GM19193 (cell line): ENCODE data around the gene HMGN4.

Experiments
- POLR2A ChIP-seq: IDR thresholded peaks from 4 replicates; pipeline ENCODE4 v1.6.1; 2011; ENCODE audit not compliant: insufficient read depth, insufficient read length; ENCODE audit errors: extremely low read depth

The HMGN4 gene

GRCh38 chr6:26588965-26589364, 50.8 kb downstream of the HMGN4 start:
- no peak for TF ChIP-seq POLR2A

- no peak for TF ChIP-seq POLR2A
These were observed 54.5 kb downstream of the HMGN4 start for GRCh38 chr6:26592649-26593048.

GRCh38 chr6:26593278-26594130, 55.3 kb downstream of the HMGN4 start:
- no peak for TF ChIP-seq POLR2A

- no peak for TF ChIP-seq POLR2A
These were observed 55.9 kb downstream of the HMGN4 start for GRCh38 chr6:26594131-26594498.

- TF ChIP-seq POLR2A, result no peak
These were observed 56.8 kb downstream of the HMGN4 start for GRCh38 chr6:26594730-26595632.

GRCh38 chr6:26595669-26596269, 57.6 kb downstream of the HMGN4 start:
- peak; percentile 40 for TF ChIP-seq POLR2A
